Muscle of leg (tissue), 11 donors: ENCODE data around the gene NOTCH2. TPM values are rescaled to one million over a fixed set of nuclear protein-coding genes. Genes with fewer than 3 reads are reported as not detected.

Experiments used
- DNase-seq: peaks from one replicate; pipeline ENCODE4 v3.0.0; 2013
- H3K27ac ChIP-seq: one replicate; pipeline ENCODE4 v1.5.1; 2013; ENCODE audit warnings: mild to moderate bottlenecking, low read length, control low read depth
- H3K27me3 ChIP-seq: one replicate; pipeline ENCODE4 v1.6.1; 2013; ENCODE audit warnings: low read length; ENCODE audit not compliant: control insufficient read depth, insufficient read depth
- H3K36me3 ChIP-seq: one replicate; pipeline ENCODE4 v1.6.1; 2013; ENCODE audit warnings: low read length; ENCODE audit not compliant: control insufficient read depth, insufficient read depth
- H3K4me1 ChIP-seq: one replicate; pipeline ENCODE4 v1.6.1; 2013; ENCODE audit warnings: low read length; ENCODE audit not compliant: control insufficient read depth, insufficient read depth
- H3K4me3 ChIP-seq: one replicate; pipeline ENCODE4 v1.5.1; 2013; ENCODE audit warnings: low read length, control low read depth
- H3K9me3 ChIP-seq: replicated peaks from 2 replicates; pipeline ENCODE4 v1.6.1; 2013; ENCODE audit warnings: low read depth, low read length; ENCODE audit not compliant: control insufficient read depth
- WGBS: methylation state at CpG from one replicate; pipeline ENCODE4 v1.1.5; 2013; ENCODE audit warnings: missing lambda C conversion rate; ENCODE audit not compliant: insufficient coverage; 5-methylcytosine and 5-hydroxymethylcytosine counted together
- polyA plus RNA-seq, 8 donors: library from polyadenylated mRNA; unstranded; fragments of 120-200 nt; gene quantifications; one replicate each; pipeline versions ENCODE4 v1.2.1 to v1.2.3, GENCODE V29; 2013; ENCODE audit warnings: inconsistent platforms in 1 of 8, low replicate concordance in 1 of 8; ENCODE audit not compliant: insufficient read length in 8 of 8, insufficient read depth in 1 of 8
- total RNA-seq: library from RNA; stranded (reverse); fragments of 120-200 nt; gene quantifications from one replicate; pipeline ENCODE4 v1.2.4, GENCODE V29; 2013

Gene NOTCH2
- total and polyA plus RNA-seq, 9 donors: 34.9 to 79.5 (median 59.4) TPM

DNA sequence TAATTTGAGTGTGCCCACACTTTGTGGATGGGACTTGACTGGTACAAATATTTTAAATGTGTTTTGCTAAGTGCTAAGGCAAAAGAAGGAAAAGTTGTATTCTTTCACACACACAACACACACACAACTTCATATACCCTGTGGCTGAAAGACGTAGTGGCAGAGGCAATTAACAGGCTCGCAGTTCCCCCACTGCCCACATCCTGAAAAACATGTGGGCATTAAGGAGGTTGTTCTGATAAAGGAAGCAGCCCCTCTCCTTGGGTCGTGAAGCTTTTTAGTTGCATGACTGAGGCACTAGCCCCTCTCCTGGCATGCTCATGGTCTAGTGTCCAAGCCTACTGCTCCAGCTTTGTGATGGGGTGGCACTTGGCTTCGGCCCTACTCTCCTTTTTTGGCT, 158.8 kb downstream of the NOTCH2 start:
- Histone ChIP-seq H3K27ac (no peak overlapping the region), H3K4me3 (no peak overlapping the region), H3K36me3 (peaks cover 28% of the 10 kb centered on the region), H3K27me3 (no peaks in the 10 kb centered on the region), H3K4me1 (no peaks in the 10 kb centered on the region), H3K9me3 (no peaks in the 10 kb centered on the region)
- DNase-seq: no peak
- 100% methylated on average over 1 of the region's 4 CpGs for WGBS

DNA sequence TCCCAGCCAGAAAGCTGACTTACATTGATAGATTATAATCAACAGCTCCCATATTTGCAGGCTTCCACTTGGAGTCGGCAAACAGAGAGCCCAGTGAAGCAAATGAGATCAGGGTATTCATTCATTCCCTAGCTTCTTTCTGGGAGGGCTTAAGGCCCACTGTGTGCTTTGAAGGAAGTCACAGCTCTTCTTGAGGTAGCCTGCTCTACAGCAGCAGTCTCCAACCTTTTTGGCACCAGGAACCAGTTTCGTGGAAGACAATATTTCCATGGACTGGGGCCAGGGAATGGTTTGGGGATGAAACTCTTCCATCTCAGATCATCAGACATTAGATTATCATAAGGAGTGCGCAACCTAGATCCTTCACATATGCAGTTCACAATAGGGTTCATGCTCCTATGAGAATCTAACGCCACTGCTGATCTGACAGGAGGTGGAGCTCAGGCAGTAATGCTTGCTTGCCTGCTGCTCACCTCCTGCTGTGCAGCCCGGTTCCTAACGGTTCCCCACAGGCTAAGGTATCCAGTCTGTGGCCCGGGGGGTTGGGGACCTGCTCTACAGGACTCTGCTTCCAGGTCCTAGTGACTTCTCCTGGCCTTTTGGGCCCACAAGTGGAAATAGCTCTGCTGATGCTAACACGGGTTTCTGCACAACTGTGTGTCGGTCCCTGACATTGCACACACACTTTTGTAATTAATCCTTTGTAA, 159.4 kb downstream of the NOTCH2 start:
- H3K36me3 ChIP-seq: peaks cover 22% of the 10 kb centered on the region
- DNase-seq: no peak
- 54% methylated on average over 6 of the region's 9 CpGs for WGBS
- no peak overlapping the region for H3K27ac ChIP-seq
- no peaks in the 10 kb centered on the region for H3K27me3 ChIP-seq
- no peaks in the 10 kb centered on the region for H3K4me1 ChIP-seq
- no peak overlapping the region for H3K4me3 ChIP-seq
- H3K9me3 ChIP-seq: peaks cover 2% of the 10 kb centered on the region

DNA sequence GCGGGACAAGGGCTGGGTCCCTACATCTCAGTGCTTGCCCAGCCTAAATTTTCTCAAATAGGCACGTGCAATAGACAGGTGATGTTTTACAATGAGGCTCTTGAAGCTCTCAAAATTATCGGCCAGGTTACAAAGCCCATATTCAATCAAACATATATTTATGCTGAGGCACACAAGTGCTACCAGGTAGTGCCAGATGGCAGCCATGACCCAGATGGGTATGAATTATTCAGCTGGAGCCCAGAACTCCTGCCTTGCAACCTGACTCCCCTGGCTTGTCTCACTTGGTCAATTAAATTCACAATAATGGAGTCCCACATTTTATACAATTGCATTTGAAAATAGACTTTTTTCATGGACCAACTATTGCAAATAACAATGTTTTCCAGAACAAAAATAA, 160.8 kb downstream of the NOTCH2 start:
- H3K4me1 ChIP-seq: no peaks in the 10 kb centered on the region
- H3K27ac ChIP-seq: no peak overlapping the region
- no CpG with 5 or more reads among the region's 3 CpGs for WGBS
- no peak overlapping the region for H3K4me3 ChIP-seq
- H3K9me3 ChIP-seq: peaks cover 2% of the 10 kb centered on the region
- no peak for DNase-seq
- peaks cover 9% of the 10 kb centered on the region for H3K36me3 ChIP-seq
- no peaks in the 10 kb centered on the region for H3K27me3 ChIP-seq

DNA sequence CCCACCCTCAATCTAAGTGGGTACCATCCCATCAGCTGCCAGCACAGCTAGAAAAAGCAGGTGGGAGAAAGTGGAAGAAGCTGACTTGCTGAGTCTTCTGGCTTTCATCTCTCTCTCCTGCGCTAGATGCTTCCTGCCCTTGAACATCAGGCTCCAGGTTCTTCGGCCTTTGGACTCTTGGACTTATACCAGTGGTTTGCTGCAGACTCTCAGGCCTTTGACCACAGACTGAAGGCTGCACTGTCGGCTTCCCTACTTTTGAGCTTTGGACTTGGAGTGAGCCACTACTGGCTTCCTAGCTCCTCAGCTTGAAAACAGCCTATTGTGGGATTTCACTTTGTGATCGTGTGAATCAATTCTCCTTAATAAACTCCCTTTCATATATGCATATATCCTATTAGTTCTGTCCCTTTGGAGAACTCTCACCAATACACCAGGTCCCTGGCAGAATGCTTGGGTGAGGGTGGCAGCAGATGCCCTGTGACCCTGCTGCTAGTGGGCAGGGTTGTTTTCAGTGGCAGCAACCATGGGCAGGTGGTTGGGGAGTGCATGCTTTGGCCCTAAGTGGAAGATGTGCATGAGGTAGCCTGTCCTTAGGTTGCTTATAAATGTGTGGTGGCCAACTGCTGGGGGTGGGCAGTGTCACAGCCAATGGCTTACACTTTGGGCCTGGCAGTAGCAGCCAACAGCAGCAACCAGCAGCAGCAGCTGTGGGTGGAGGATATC, 162.4 kb downstream of the NOTCH2 start:
- H3K27ac ChIP-seq: no peak overlapping the region
- no peaks in the 10 kb centered on the region for H3K27me3 ChIP-seq
- DNase-seq: no peak
- no peak overlapping the region for H3K4me3 ChIP-seq
- H3K36me3 ChIP-seq: peaks cover 4% of the 10 kb centered on the region
- peaks cover 2% of the 10 kb centered on the region for H3K9me3 ChIP-seq
- no peaks in the 10 kb centered on the region for H3K4me1 ChIP-seq
- 86% methylated on average over 3 of the region's 4 CpGs for WGBS

DNA sequence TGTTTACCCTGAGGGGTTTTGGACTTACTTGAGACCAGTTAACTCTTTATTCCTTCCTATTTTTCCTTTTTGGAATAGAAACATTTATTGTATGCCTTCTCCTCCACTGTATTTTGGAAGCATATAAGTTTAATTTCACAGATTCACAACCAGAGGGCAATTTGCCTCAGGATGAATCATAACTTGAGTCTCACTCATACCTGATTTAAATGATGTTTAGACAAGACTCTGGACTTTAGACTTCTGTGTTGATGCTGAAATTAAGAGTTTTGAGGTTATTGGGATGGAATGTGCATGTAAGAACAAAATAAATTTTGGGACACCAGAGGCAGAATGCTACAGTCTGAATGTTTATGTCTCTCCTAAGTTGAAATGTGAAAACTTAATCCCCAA, 166.0 kb downstream of the NOTCH2 start:
- H3K27ac ChIP-seq: no peak overlapping the region
- DNase-seq: no peak
- no peaks in the 10 kb centered on the region for H3K4me1 ChIP-seq
- H3K27me3 ChIP-seq: no peaks in the 10 kb centered on the region
- H3K4me3 ChIP-seq: no peak overlapping the region
- H3K36me3 ChIP-seq: no peaks in the 10 kb centered on the region
- peaks cover 2% of the 10 kb centered on the region for H3K9me3 ChIP-seq

DNA sequence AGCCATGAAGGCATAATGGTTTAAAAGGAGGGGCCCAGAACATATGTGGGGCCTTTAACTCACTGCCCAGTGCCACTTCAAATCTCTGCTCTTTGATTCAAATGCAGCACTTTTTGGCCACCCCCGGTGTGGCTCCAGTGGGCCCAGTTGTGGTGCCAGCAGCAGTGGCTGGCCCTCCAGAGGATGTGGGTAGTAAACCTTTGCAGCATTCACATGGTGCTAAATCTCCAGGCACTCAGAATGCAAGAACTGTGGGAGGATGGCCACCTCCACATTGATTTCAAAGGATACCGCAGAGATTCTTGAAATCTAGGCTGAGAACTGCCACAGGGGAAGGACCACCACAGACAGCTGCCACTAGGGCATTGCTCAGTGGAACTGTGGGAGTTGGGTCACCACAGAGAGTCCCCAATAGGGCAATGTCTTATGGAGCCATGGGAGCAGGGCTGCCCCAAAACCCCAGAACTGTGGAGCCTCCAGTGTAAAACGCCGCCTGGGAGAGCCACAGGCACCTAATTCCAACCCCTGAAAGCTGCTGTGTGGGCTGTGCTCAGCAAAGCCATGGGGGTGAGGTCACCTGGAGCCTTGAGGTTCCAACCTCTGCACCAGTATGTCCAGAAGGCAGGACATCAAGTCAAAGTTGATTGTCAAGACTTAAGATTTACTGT, 166.6 kb downstream of the NOTCH2 start:
- Histone ChIP-seq H3K4me1 (no peaks in the 10 kb centered on the region), H3K4me3 (no peak overlapping the region), H3K9me3 (peaks cover 2% of the 10 kb centered on the region), H3K27ac (no peak overlapping the region), H3K36me3 (no peaks in the 10 kb centered on the region), H3K27me3 (no peaks in the 10 kb centered on the region)
- WGBS: 86% methylated on average over 3 of the region's 4 CpGs
- no peak for DNase-seq

DNA sequence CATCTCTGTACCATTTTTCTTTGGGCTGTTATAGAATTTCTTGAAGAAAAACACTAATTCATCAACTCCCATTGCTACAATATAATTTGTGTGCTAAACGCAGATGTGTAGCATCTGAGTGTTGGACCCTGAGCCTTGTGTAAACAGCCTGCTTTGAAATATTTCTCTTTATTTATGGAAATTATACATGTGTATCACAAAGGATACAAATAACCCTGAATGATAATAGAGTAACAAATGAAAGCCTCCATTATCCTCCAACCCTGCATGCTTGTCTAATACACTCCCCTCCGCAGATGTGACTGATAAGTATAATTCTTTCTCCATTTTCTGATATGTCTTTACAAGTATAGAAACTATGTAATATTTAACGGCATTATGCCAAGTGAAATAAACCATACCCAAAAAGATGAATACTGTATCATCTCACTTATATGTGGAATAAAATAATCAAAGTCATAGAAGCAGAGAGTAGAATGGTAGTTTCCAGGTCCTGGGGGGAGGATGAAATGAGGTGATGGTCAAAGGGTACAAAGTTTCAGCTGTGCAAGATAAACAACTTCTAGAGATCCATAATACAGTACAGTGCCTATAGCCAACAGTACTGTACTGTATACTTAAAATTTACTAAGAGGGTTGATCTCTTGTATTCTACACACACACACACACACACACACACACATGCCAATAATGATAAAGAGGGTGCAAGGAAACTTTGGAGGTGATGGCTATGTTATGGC, 170.3 kb downstream of the NOTCH2 start:
- no peaks in the 10 kb centered on the region for H3K4me1 ChIP-seq

DNA sequence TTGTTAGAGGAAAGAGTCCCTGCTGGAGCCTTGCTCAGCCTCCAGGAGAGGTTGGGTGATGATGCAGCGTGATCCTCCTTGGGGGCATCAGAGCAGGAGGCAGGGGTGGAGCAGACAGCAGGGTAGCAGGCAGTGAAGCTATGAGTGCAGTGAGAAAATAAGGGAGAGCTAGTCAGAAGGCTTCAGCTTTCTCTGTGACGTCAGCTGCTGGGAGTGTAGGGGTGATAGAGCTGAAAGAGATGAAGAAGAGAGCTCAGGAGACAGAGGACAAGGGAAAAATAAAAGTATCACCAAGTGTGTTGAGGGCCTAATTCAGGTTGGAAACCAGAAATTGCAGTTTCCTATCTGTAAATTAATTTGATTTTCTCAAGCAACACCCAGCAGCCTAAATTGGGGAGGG, 170.9 kb downstream of the NOTCH2 start:
- H3K27ac ChIP-seq: no peak overlapping the region
- peaks cover 3% of the 10 kb centered on the region for H3K27me3 ChIP-seq
- no peaks in the 10 kb centered on the region for H3K36me3 ChIP-seq
- DNase-seq: no peak
- no peaks in the 10 kb centered on the region for H3K4me1 ChIP-seq
- no peak overlapping the region for H3K4me3 ChIP-seq
- WGBS: 68% methylated on average over 2 of the region's 2 CpGs
- H3K9me3 ChIP-seq: no peaks in the 10 kb centered on the region

More for the DNA sequence above, 170.3 kb downstream of the NOTCH2 start:
- no peaks in the 10 kb centered on the region for H3K9me3 ChIP-seq
- no peak overlapping the region for H3K4me3 ChIP-seq
- no peaks in the 10 kb centered on the region for H3K36me3 ChIP-seq
- H3K27ac ChIP-seq: no peak overlapping the region
- WGBS: no CpG with 5 or more reads among the region's 3 CpGs
- no peak for DNase-seq
- peaks cover 3% of the 10 kb centered on the region for H3K27me3 ChIP-seq

DNA sequence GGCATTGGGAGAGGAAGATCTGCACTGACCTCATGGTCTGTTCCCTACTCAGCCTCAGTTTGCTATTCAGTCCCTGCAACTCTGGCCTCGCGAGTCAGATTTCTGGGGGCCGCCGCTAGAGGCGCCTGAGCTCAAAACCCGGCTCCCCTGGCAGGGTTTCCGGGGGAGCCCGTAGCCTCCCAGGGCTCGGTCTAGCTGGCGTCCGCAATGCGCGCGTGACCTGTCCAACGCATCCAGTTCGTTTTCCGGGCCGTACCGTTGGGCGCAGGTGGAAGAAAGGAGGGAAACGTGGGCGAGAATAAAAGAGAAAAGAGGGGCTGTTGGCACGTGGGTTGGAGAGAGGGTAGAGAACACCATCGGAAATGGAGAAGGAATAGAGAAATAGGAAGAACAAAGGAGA, 173.2 kb downstream of the NOTCH2 start, which contains the start of gene ADAM30:
Gene ADAM30, minus strand, starts transcription at position 213 of the 400 bp plus-strand sequence. Its CDS starts 179 bp downstream, at position 34.
- no peak within 1 kb of the TSS for H3K4me3 ChIP-seq
- H3K4me1 ChIP-seq: no peaks in the 10 kb centered on the region
- H3K27me3 ChIP-seq: peaks cover 3% of the 10 kb centered on the region
- no peaks in the 10 kb centered on the region for H3K36me3 ChIP-seq
- H3K9me3 ChIP-seq: no peaks in the 10 kb centered on the region
- 36% methylated on average over 23 of the region's 24 CpGs for WGBS
- no peak for DNase-seq
- no peak within 1 kb of the TSS for H3K27ac ChIP-seq

DNA sequence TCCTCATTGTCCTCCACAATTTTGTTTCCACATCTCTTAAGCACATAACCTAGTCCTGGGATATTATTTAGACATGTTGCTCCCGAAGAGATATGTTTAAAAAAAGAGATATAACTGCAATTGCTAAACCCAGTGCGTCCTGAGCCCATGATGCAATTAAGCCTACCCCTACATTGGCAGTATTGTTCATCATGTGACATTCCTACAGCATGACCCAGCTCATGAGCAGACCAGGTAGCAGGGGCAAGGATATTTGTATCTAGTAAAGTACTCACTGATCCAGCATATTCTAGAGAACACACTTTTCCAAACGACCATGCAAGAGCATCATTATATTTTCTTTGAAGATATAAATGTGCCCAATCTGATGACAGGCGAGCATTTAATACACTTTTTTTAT, 174.4 kb downstream of the NOTCH2 start:
- no peak for DNase-seq
- no CpG with 5 or more reads among the region's 4 CpGs for WGBS

More for the DNA sequence above, 174.4 kb downstream of the NOTCH2 start:
- no peak overlapping the region for H3K27ac ChIP-seq
- peaks cover 3% of the 10 kb centered on the region for H3K27me3 ChIP-seq
- no peak overlapping the region for H3K4me3 ChIP-seq
- no peaks in the 10 kb centered on the region for H3K4me1 ChIP-seq
- H3K36me3 ChIP-seq: no peaks in the 10 kb centered on the region
- no peaks in the 10 kb centered on the region for H3K9me3 ChIP-seq
